ENCODE measurements around the gene C6orf58. TPM values are rescaled to one million over a fixed set of nuclear protein-coding genes. Genes with fewer than 3 reads are reported as not detected.
"Not testable (repeated sequence)": the region's sequence is repeated elsewhere in the genome, so short reads cannot be mapped to it uniquely, and the experiment has no call there.

The C6orf58 gene
- total RNA-seq, 2 experiments from 2014 or later: not detected

GRCh38 chr6:127587875-127588274, 10.9 kb downstream of the C6orf58 start:
- POLR2A ChIA-PET: no interaction called here
- CTCF ChIA-PET: no interaction called here

- ChIA-PET POLR2A (no interaction called here), CTCF (no interaction called here)
Measured at GRCh38 chr6:127589135-127589534, 12.2 kb downstream of the C6orf58 start.

- ChIA-PET CTCF (no interaction called here), POLR2A (no interaction called here)
Measured at GRCh38 chr6:127590344-127590743, 13.4 kb downstream of the C6orf58 start.

GRCh38 chr6:127592964-127593363, 16.0 kb downstream of the C6orf58 start:
- ChIA-PET POLR2A (no interaction called here), CTCF (no interaction called here)

- POLR2A ChIA-PET, CTCF ChIA-PET: not testable (repeated sequence)
Measured at GRCh38 chr6:127593456-127593855, 16.5 kb downstream of the C6orf58 start.

- ChIA-PET POLR2A (no interaction called here), CTCF (no interaction called here)
Measured at GRCh38 chr6:127606131-127606562, 29.2 kb downstream of the C6orf58 start.

GRCh38 chr6:127608554-127609270, 31.7 kb downstream of the C6orf58 start:
- CTCF ChIA-PET: no interaction called here
- POLR2A ChIA-PET: no interaction called here

GRCh38 chr6:127618729-127619128, 41.8 kb downstream of the C6orf58 start:
- ChIA-PET CTCF (no interaction called here), POLR2A (no interaction called here)

- CTCF ChIA-PET: no interaction called here
- POLR2A ChIA-PET: no interaction called here
Measured at GRCh38 chr6:127630800-127631199, 53.8 kb downstream of the C6orf58 start.

GRCh38 chr6:127634178-127634577, 57.2 kb downstream of the C6orf58 start:
- ChIA-PET POLR2A (no interaction called here), CTCF (no interaction called here)

GRCh38 chr6:127635091-127635490, 58.1 kb downstream of the C6orf58 start:
- CTCF ChIA-PET: no interaction called here
- POLR2A ChIA-PET: no interaction called here

GRCh38 chr6:127637830-127638409, 60.9 kb downstream of the C6orf58 start:
- CTCF ChIA-PET: no interaction called here
- POLR2A ChIA-PET: no interaction called here

Other genes starting within 250 kb of the C6orf58 start
- 10 to 100 TPM; 69.5 to 72.9 TPM for gene ECHDC1, start 233.6 kb upstream of the C6orf58 start, total RNA-seq
- gene KIAA0408, start 117.8 kb upstream of the C6orf58 start, total RNA-seq: 10 to 100 TPM; 10.7 to 10.8 TPM

All from activated CD8-positive, alpha-beta memory T cell treated with anti-CD3 and anti-CD28 coated beads for 36 hours (primary cell).